Ishikawa (cell line): Measurements from ENCODE around the gene AHSP.

Experiments used
- CEBPB ChIP-seq: IDR thresholded peaks from 2 replicates; pipeline ENCODE4 v1.6.1; 2012
- CREB1 ChIP-seq: IDR thresholded peaks from 2 replicates; pipeline ENCODE4 v1.6.1; 2012; ENCODE audit warnings: low read depth
- EP300 ChIP-seq: IDR thresholded peaks from 2 replicates; pipeline ENCODE4 v1.6.1; 2012; ENCODE audit warnings: borderline replicate concordance
- RAD21 ChIP-seq: IDR thresholded peaks from 2 replicates; pipeline ENCODE4 v1.6.1; 2012; ENCODE audit warnings: low read depth
- REST ChIP-seq: IDR thresholded peaks from 2 replicates; pipeline ENCODE4 v1.6.1; 2012; ENCODE audit warnings: low read depth, mild to moderate bottlenecking
- TAF1 ChIP-seq: IDR thresholded peaks from 2 replicates; pipeline ENCODE4 v1.6.1; 2012; ENCODE audit warnings: low read depth, mild to moderate bottlenecking
- TCF12 ChIP-seq: IDR thresholded peaks from 2 replicates; pipeline ENCODE4 v1.6.1; 2012; ENCODE audit warnings: low read depth
- TEAD4 ChIP-seq: IDR thresholded peaks from 2 replicates; pipeline ENCODE4 v1.6.1; 2012
- ZBTB7A ChIP-seq: IDR thresholded peaks from 2 replicates; pipeline ENCODE4 v1.6.1; 2012; ENCODE audit warnings: low read depth
- TF ChIP-seq, protein P1 (sequence below): IDR thresholded peaks from 2 replicates; pipeline ENCODE4 v1.6.1; 2012
- TF ChIP-seq, protein P2 (sequence below): IDR thresholded peaks from 2 replicates; pipeline ENCODE4 v1.6.1; 2012

DNA sequence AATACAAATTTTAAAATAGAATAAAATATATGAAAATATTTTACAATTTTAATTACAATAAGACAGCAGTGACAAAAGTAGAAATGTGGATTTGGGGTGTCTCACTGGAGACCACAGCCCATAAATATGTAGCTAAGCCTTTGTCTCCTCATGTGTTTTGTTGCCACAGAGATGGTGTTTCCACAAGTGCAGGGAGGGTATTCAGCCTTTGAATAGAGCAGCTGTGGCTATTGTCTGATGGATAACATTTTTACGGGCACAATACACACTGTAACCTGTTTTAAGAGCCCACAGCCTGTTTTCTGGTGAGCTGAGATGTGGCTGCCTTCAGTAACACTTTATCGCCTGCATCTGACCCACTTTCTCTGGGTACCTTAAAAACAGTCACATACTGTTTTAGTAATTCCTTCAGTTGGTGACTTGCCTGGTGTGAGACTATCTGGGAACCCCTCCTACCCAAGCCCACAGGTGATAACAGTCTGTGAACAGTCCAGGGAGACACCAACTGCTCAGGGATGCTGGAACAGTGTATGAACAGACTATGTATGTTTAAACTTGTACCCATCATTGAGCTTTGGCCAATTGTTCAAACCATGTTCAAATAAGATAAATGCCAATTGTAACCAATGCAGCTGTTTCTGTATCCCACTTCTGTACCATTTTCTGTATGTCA lies 7.8 kb upstream of the AHSP start:
- TF ChIP-seq, protein P1, sequence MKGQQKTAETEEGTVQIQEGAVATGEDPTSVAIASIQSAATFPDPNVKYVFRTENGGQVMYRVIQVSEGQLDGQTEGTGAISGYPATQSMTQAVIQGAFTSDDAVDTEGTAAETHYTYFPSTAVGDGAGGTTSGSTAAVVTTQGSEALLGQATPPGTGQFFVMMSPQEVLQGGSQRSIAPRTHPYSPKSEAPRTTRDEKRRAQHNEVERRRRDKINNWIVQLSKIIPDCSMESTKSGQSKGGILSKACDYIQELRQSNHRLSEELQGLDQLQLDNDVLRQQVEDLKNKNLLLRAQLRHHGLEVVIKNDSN: no peak
- TF ChIP-seq CREB1 (no peak), RAD21 (no peak), REST (no peak), TAF1 (no peak), TCF12 (no peak), EP300 (no peak), CEBPB (no peak), TEAD4 (no peak), ZBTB7A (no peak)
- TF ChIP-seq, protein P2, sequence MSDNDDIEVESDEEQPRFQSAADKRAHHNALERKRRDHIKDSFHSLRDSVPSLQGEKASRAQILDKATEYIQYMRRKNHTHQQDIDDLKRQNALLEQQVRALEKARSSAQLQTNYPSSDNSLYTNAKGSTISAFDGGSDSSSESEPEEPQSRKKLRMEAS: no peak
